Cardiac muscle cell (in vitro differentiated cells and primary cell): ENCODE results near the gene POPDC3. TPM values are rescaled to one million over a fixed set of nuclear protein-coding genes. Genes with fewer than 3 reads are reported as not detected.

Source experiments
- DNase-seq, 2 donors: peaks; one replicate each; pipeline versions ENCODE4 v3.0.0 to v3.0.0-alpha.2; 2010 to 2017; ENCODE audit warnings: low read depth in 1 of 2, low spot score in 1 of 2
- H3K27ac ChIP-seq: fragments of 200-600 bp; sonication (generic); 2 replicates; pipeline ENCODE4 v1.5.1; 2016
- H3K27me3 ChIP-seq: fragments of 200-600 bp; sonication (generic); 2 replicates; pipeline ENCODE4 v1.6.0; 2016; ENCODE audit warnings: control low read depth
- H3K36me3 ChIP-seq: fragments of 200-600 bp; sonication (generic); 2 replicates; pipeline ENCODE4 v1.5.1; 2016; ENCODE audit warnings: control low read depth
- H3K4me1 ChIP-seq: fragments of 200-600 bp; sonication (generic); 2 replicates; pipeline ENCODE4 v1.8.1; 2017; ENCODE audit warnings: low read depth, mild to moderate bottlenecking, mixed run types
- H3K4me3 ChIP-seq: fragments of 200-600 bp; sonication (generic); 2 replicates; pipeline ENCODE4 v1.5.1; 2016; ENCODE audit warnings: mild to moderate bottlenecking
- H3K9me3 ChIP-seq: fragments of 200-600 bp; sonication (generic); 2 replicates; pipeline ENCODE4 v1.5.1; 2017; ENCODE audit warnings: low read depth, mild to moderate bottlenecking, control low read depth
- CTCF ChIP-seq: IDR thresholded peaks from 2 replicates; pipeline ENCODE4 v1.5.1; 2012; ENCODE audit warnings: low read depth, mild to moderate bottlenecking, low read length
- polyA plus RNA-seq: library from polyadenylated mRNA; unstranded; fragments of >200 nt; fragmentation: Nextera tagmentation; extraction: Ambion mirVana; gene quantifications from 2 replicates; pipeline ENCODE4 v1.2.1, GENCODE V29; 2016
- total RNA-seq: library from RNA; depleted of rRNA; stranded (reverse); fragments of >200 nt; gene quantifications from 2 replicates; pipeline ENCODE4 v1.2.3, GENCODE V29; 2016

POPDC3 gene
- total and polyA plus RNA-seq, 2 experiments from 2014 or later: 49.4 to 80.0 TPM

GRCh38 chr6:105151644-105152043 lies 28.2 kb downstream of the POPDC3 start:
- Histone ChIP-seq H3K4me1 (no peaks in the 10 kb centered on the region), H3K36me3 (peaks cover 7% of the 10 kb centered on the region), H3K9me3 (peaks cover 4% of the 10 kb centered on the region), H3K4me3 (no peak overlapping the region), H3K27me3 (no peaks in the 10 kb centered on the region), H3K27ac (no peak overlapping the region)
- no peak for TF ChIP-seq CTCF
- DNase-seq: no peak

- no peak overlapping the region for H3K27ac ChIP-seq
- no peak for DNase-seq
- TF ChIP-seq CTCF: no peak
- H3K9me3 ChIP-seq: no peaks in the 10 kb centered on the region
- H3K4me1 ChIP-seq: no peaks in the 10 kb centered on the region
- no peaks in the 10 kb centered on the region for H3K27me3 ChIP-seq
- peaks cover 4% of the 10 kb centered on the region for H3K36me3 ChIP-seq
- no peak overlapping the region for H3K4me3 ChIP-seq
These were observed 41.7 kb downstream of the POPDC3 start for GRCh38 chr6:105138141-105138540.

GRCh38 chr6:105137388-105137787 lies 42.4 kb downstream of the POPDC3 start:
- no peaks in the 10 kb centered on the region for H3K4me1 ChIP-seq
- DNase-seq: peak; percentile 30 to 38
- peaks cover 5% of the 10 kb centered on the region for H3K36me3 ChIP-seq
- peak overlapping the region; percentile 59 for H3K4me3 ChIP-seq
- TF ChIP-seq CTCF: no peak
- H3K27me3 ChIP-seq: no peaks in the 10 kb centered on the region
- H3K27ac ChIP-seq: peak overlapping the region; percentile 76
- no peaks in the 10 kb centered on the region for H3K9me3 ChIP-seq

- Histone ChIP-seq H3K27me3 (no peaks in the 10 kb centered on the region), H3K4me1 (no peaks in the 10 kb centered on the region), H3K9me3 (no peaks in the 10 kb centered on the region), H3K36me3 (peaks cover 5% of the 10 kb centered on the region), H3K27ac (peak overlapping the region; percentile 79), H3K4me3 (peak overlapping the region; percentile 59)
- DNase-seq: peak; percentile 71 to 86
- peak; percentile 27 for TF ChIP-seq CTCF
These were observed 43.1 kb downstream of the POPDC3 start for GRCh38 chr6:105136431-105137350.

- TF ChIP-seq CTCF: no peak
- peaks cover 5% of the 10 kb centered on the region for H3K36me3 ChIP-seq
- peak in 1 of 2 donors; percentile 35 for DNase-seq
- no peaks in the 10 kb centered on the region for H3K4me1 ChIP-seq
- peak overlapping the region; percentile 59 for H3K4me3 ChIP-seq
- H3K9me3 ChIP-seq: no peaks in the 10 kb centered on the region
- H3K27ac ChIP-seq: peak overlapping the region; percentile 79
- H3K27me3 ChIP-seq: no peaks in the 10 kb centered on the region
These were observed 43.8 kb downstream of the POPDC3 start for GRCh38 chr6:105135907-105136430.
